HepG2 (cell line): ENCODE results near the gene SLC5A5. TPM values are rescaled to one million over a fixed set of nuclear protein-coding genes. Genes with fewer than 3 reads are reported as not detected.

Experiments used
- EEA1 ChIP-seq: sonication (generic); formaldehyde crosslinking; IDR thresholded peaks from 2 replicates; pipeline ENCODE4 v1.5.1; 2020; ENCODE audit warnings: mild to moderate bottlenecking, missing genetic modification reagents, borderline replicate concordance
- JUN ChIP-seq: sonication (generic); formaldehyde crosslinking; IDR thresholded peaks from 2 replicates; pipeline ENCODE4 v1.4.0; 2020; ENCODE audit warnings: mild to moderate bottlenecking, missing genetic modification reagents
- NFAT5 ChIP-seq: sonication (generic); formaldehyde crosslinking; IDR thresholded peaks from 2 replicates; pipeline ENCODE4 v1.4.0; 2020; ENCODE audit warnings: missing genetic modification reagents
- PAXIP1 ChIP-seq: sonication (generic); formaldehyde crosslinking; conservative IDR thresholded peaks from 2 replicates; pipeline ENCODE4 v1.4.0; 2020; ENCODE audit warnings: mild to moderate bottlenecking, missing genetic modification reagents, moderate library complexity
- POGK ChIP-seq: sonication (generic); formaldehyde crosslinking; conservative IDR thresholded peaks from 2 replicates; pipeline ENCODE4 v1.8.0; 2022; ENCODE audit warnings: mild to moderate bottlenecking, moderate library complexity, missing genetic modification reagents
- ZBTB10 ChIP-seq: sonication (generic); formaldehyde crosslinking; IDR thresholded peaks from 2 replicates; pipeline ENCODE4 v1.4.0; 2020; ENCODE audit warnings: missing genetic modification reagents, borderline replicate concordance
- ZFP41 ChIP-seq: sonication (generic); formaldehyde crosslinking; IDR thresholded peaks from 2 replicates; pipeline ENCODE4 v1.4.0; 2020; ENCODE audit warnings: mild to moderate bottlenecking, missing genetic modification reagents, borderline replicate concordance
- ZIK1 ChIP-seq: sonication (generic); formaldehyde crosslinking; IDR thresholded peaks from 2 replicates; pipeline ENCODE4 v1.5.0; 2020; ENCODE audit warnings: mild to moderate bottlenecking, low read depth, missing genetic modification reagents, borderline replicate concordance
- ZNF24 ChIP-seq: fragments of 450-650 bp; IDR thresholded peaks from 2 replicates; pipeline ENCODE4 v1.6.1; 2017; ENCODE audit warnings: antibody characterized with exemption, mild to moderate bottlenecking
- ZNF34 ChIP-seq: sonication (generic); formaldehyde crosslinking; IDR thresholded peaks from 2 replicates; pipeline ENCODE4 v1.4.0; 2020; ENCODE audit warnings: mild to moderate bottlenecking, missing genetic modification reagents, borderline replicate concordance
- ZNF543 ChIP-seq: sonication (generic); formaldehyde crosslinking; IDR thresholded peaks from 2 replicates; pipeline ENCODE4 v1.4.0; 2020; ENCODE audit warnings: mild to moderate bottlenecking, missing genetic modification reagents
- ZNF652 ChIP-seq: IDR thresholded peaks from 2 replicates; pipeline ENCODE4 v1.6.1; 2016; ENCODE audit warnings: low read depth, borderline replicate concordance
- polyA plus RNA-seq, 8 experiments: library from polyadenylated mRNA; depleted of rRNA in 3 of 8; stranded (reverse) in 7 of 8; unstranded in 1 of 8; fragments of >200 nt; fragmentation: Illumina TruSeq in 4 of 8; extraction: Trizol in 4 of 8; gene quantifications; 2 replicates each; pipeline versions ENCODE4 v1.2.1 to v1.2.3, GENCODE V29; 2011 to 2016; ENCODE audit warnings: low read depth in 4 of 8, missing spikeins in 1 of 8, mixed read lengths in 1 of 8; ENCODE audit not compliant: insufficient read depth in 1 of 8
- total RNA-seq, 5 experiments: library from RNA; depleted of rRNA; stranded (reverse); fragments of >200 nt; fragmentation: Illumina TruSeq; extraction: Trizol; gene quantifications; 2 replicates each; pipeline ENCODE4 v1.2.3, GENCODE V29; 2016; ENCODE audit warnings: low read depth in 1 of 5

The SLC5A5 gene
- total and polyA plus RNA-seq, 2 of the 13 experiments (the other 11 are each of a cell fraction or from before 2014, with no cell fraction given), result not detected

DNA sequence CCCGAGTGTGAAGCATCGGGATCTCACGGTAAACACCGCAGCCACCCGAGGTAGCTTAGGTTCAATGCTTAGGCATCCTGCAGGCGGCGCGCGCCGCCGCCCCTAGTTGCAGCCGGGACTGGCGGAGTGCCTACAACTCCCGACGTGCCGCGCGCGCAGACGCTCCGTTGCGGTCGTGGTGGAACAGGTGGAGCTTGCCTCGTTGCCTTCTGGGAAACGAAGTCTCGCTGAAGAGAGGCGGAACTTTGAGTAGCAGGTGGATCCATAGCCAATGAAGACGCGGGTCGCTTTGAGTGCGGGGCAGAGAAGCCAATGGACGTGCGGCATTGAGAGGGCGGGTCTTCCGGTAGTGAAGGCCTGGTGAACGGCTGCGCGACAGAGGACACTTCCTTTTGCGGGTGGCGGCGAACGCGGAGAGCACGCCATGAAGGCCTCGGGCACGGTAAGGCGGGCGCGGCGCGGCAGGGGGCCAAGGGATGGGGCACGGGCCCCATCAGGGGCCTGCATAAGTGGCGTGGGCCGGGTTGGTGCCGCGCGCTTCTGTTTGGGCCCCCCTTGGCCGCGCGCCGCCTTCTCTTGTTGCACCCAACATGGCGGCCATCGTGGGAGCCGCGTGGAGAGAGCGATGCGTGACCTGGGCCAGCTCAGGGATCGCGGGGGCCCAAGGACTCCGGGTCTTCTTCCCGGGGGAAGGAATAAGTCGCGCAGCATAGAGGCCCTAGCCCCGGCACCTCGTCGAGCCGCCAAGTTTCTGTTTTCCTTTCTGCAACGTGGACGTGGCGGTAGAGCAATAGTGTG, 12.0 kb upstream of the SLC5A5 start, which contains the start of gene RPL18A (continued):
- TF ChIP-seq PAXIP1 (CRISPR knock-in tag) (peak; percentile 32; the same call in 1 of the 2 replicates), NFAT5 (peak; percentile 59), ZNF34 (no peak; the same call in 1 of the 2 replicates), POGK (CRISPR knock-in tag) (peak; percentile 39; the same call in 1 of the 2 replicates), ZBTB10 (CRISPR knock-in tag) (no peak), ZNF24 (no peak), ZFP41 (CRISPR knock-in tag) (no peak; the same call in 1 of the 2 replicates), EEA1 (CRISPR knock-in tag) (no peak), ZNF543 (no peak; the same call in 1 of the 2 replicates), ZIK1 (no peak), ZNF652 (CRISPR knock-in tag) (no peak), JUN (no peak)
